Gastroesophageal sphincter (tissue), 4 donors: ENCODE data around the gene RBP5. TPM values are rescaled to one million over a fixed set of nuclear protein-coding genes. Genes with fewer than 3 reads are reported as not detected.

Experiments
- ATAC-seq: fragments of 150-250 bp; one replicate; pipeline ENCODE4 v1.9.1; 2016; ENCODE audit warnings: mild to moderate bottlenecking, moderate library complexity
- H3K27ac ChIP-seq, 4 donors: fragments of 200-600 bp; sonication (generic) in 3 of 4; 1 replicate in 3 of 4; 2 replicates in 1 of 4; pipeline ENCODE4 v1.5.1; 2016 to 2019
- H3K27me3 ChIP-seq: fragments of 200-600 bp; sonication (generic); one replicate; pipeline ENCODE4 v1.5.1; 2019
- H3K36me3 ChIP-seq, 2 donors: fragments of 200-600 bp; sonication (generic); one replicate each; pipeline ENCODE4 v1.5.1; 2019; ENCODE audit warnings: control low read depth in 1 of 2
- H3K4me1 ChIP-seq, 3 donors: fragments of 200-600 bp; sonication (generic); 1 replicate in 2 of 3; 2 replicates in 1 of 3; pipeline ENCODE4 v1.5.1; 2016 to 2019; ENCODE audit warnings: control low read depth in 2 of 3
- H3K4me3 ChIP-seq, 2 donors: fragments of 200-600 bp; sonication (generic); one replicate each; pipeline ENCODE4 v1.5.1; 2019; ENCODE audit warnings: mild to moderate bottlenecking in 1 of 2, moderate library complexity in 1 of 2
- H3K9me3 ChIP-seq, 3 donors: fragments of 200-600 bp; sonication (generic); one replicate each; pipeline ENCODE4 v1.5.1; 2017 to 2019; ENCODE audit warnings: control low read depth in 2 of 3
- EP300 ChIP-seq: sonication (generic); formaldehyde crosslinking; IDR thresholded peaks from one replicate; pipeline ENCODE4 v1.6.1; 2017; ENCODE audit warnings: antibody characterized with exemption, mild to moderate bottlenecking
- POLR2A ChIP-seq, 2 donors: fragments of 450-650 bp; IDR thresholded peaks; one replicate each; pipeline ENCODE4 v1.6.1; 2017; ENCODE audit warnings: antibody characterized with exemption in 2 of 2, mild to moderate bottlenecking in 2 of 2, moderate library complexity in 1 of 2
- POLR2AphosphoS5 ChIP-seq: sonication (generic); formaldehyde crosslinking; IDR thresholded peaks from one replicate; pipeline ENCODE4 v1.6.1; 2017; ENCODE audit warnings: antibody characterized with exemption
- WGBS, 2 donors: methylation state at CpG; one replicate each; pipeline ENCODE4 v1.1.5; 2018; ENCODE audit warnings: low coverage in 1 of 2; 5-methylcytosine and 5-hydroxymethylcytosine counted together
- total RNA-seq, 4 donors: library from RNA; depleted of rRNA; stranded (reverse); fragments of >200 nt; gene quantifications; one replicate each; pipeline ENCODE4 v1.1.0, GENCODE V29; 2016
- TF ChIP-seq, protein P1 (sequence below), 4 experiments: fragments of 200-600 bp in 2 of 4; fragments of 450-650 bp in 2 of 4; sonication (generic) in 1 of 4; IDR thresholded peaks; one replicate each; pipeline ENCODE4 v1.5.1; 2017 to 2019; ENCODE audit warnings: antibody characterized with exemption in 4 of 4, mild to moderate bottlenecking in 2 of 4, moderate library complexity in 2 of 4

The RBP5 gene
- total RNA-seq, 4 donors from 2014 or later = 0.58 to 1.1 TPM; not detected in 2

DNA sequence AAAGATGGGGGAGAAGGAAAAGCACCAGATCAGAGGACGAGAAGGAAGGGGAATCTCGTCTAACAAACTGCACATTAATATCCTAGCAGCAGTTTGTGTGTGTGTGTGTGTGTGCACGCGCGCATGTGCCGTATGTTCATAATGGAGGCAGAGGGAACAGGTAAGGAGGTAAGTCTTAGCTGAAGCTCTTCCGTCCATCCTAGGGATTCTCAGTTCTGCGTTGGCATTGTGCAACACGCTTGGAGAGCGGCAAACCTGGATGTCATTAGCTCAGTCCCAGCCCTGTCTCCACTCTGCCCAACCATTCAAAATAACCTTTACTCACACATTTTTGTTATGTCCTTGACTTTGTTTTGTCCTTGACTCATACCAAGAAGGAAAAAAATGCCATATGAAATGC, 34.8 kb downstream of the RBP5 start:
- Histone ChIP-seq H3K27me3 (no peaks in the 10 kb centered on the region), H3K36me3 (peaks cover 0 to 37% of the 10 kb centered on the region in 2 donors), H3K4me3 (no peak overlapping the region), H3K27ac (peak overlapping the region in 2 of 4 donors; percentile 26 to 29), H3K9me3 (no peaks in the 10 kb centered on the region), H3K4me1 (peaks cover 3 to 53% (median 19%) of the 10 kb centered on the region in 3 donors)
- TF ChIP-seq POLR2A (IDR thresholded peaks at IDR 0.05) (peak; percentile 10 to 27), EP300 (no peak), POLR2AphosphoS5 (peak; percentile 64)
- WGBS, 2 donors = 38 to 68% methylated on average over 4 to 10 of the region's 10 CpGs
- ATAC-seq = no peak

DNA sequence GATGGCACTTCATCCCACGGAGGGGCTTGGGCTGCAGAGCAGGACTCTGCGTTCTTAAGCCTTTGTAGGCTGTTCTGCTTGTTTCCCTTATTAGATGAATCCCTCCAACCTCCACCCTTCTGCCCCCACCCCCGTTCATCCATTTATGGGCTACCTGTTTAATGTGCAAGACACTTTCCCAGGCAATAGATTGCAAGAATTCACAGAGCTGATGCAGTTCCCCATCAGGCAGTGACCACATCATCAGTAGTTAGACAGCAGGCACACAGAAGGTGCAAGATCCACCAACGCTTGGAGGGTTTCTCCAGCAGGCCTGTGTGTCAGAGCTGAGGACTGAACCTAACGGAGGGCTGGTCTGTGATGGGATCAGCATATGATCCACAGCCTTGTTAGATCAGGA, 35.2 kb downstream of the RBP5 start:
- TF ChIP-seq EP300 = no peak
- Histone ChIP-seq H3K9me3 (no peaks in the 10 kb centered on the region), H3K4me1 (peaks cover 3 to 57% (median 19%) of the 10 kb centered on the region in 3 donors), H3K27me3 (no peaks in the 10 kb centered on the region), H3K27ac (peak overlapping the region in 2 of 4 donors; percentile 29 to 81), H3K4me3 (no peak overlapping the region), H3K36me3 (peaks cover 0 to 37% of the 10 kb centered on the region in 2 donors)
- ATAC-seq = no peak
- 60 to 62% methylated on average over 1 to 5 of the region's 5 CpGs for WGBS, 2 donors

DNA sequence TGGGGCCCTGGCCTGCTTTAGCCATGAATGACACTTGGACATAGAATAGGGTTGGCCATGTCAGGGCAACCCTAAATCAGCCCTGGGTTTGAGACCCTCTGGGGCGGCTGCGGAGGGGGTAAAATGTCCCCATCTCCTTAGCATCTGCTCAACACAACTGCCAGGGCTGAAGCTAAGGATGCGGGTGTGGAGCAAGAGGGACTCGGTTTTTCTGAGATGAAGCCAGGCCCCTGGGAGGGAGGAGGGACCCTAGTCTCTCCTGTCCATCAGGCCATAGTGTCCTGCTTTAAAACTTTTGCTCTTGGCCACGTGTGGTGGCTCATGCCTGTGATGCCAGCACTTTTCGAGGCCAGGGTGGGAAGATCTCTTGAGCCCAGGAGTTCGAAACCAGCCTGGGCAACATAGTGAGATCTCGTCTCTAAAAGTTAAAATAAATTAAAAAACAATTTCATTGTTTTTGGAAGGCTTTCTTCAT, 35.7 kb downstream of the RBP5 start:
- Histone ChIP-seq H3K27me3 (no peaks in the 10 kb centered on the region), H3K9me3 (no peaks in the 10 kb centered on the region), H3K27ac (peak overlapping the region; percentile 10 to 91 (median 84)), H3K36me3 (peaks cover 0 to 37% of the 10 kb centered on the region in 2 donors), H3K4me3 (no peak overlapping the region), H3K4me1 (peaks cover 3 to 57% (median 19%) of the 10 kb centered on the region in 3 donors)
- no peak for ATAC-seq
- 76 to 80% methylated on average over 2 to 8 of the region's 8 CpGs for WGBS, 2 donors
- TF ChIP-seq POLR2A (IDR thresholded peaks at IDR 0.05) (no peak), POLR2AphosphoS5 (peak; percentile 4), EP300 (no peak)

DNA sequence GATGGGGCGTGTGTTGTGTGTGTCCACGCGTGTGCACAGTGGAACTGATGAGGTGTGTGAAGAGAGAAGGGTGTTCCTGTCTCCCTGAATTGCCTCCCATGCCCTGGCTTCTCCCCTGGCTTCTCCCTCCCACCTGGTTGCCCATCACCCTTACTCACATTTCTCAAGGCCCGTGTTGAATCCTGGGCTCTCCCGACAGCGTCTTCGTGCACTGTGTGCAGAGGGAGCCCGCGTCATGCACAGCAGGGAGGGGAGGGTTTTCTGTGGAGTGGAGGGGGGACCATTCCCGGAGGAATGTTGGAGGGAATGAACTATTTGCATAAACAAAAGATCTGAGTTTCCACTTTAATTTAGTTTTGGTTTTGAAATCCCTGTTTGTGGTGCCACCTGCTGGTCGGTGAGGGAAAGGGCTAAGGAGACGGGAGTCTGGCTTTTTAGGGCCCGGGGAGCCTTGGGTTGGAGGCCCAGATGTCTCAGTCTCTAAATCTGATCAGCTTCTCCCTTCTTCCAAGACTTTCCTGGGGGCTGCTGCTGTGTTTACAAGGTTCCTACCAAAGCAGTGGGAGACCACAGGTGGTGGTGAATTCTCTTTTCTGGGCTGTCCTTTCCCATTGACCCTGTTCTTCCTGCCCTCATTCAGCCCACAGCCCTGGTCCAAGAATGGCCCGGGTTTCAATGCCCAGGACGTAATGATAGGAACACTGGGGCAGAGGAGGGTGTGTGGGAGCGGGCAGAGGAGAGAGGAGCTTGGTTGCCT, 36.3 kb downstream of the RBP5 start, which contains the start of gene C1R:
TSS of gene C1R (minus strand) at position 217 of the 757 bp plus-strand sequence. CDS start at position 160, 57 bp downstream.
- ATAC-seq = peak; percentile 92
- TF ChIP-seq, protein P1, sequence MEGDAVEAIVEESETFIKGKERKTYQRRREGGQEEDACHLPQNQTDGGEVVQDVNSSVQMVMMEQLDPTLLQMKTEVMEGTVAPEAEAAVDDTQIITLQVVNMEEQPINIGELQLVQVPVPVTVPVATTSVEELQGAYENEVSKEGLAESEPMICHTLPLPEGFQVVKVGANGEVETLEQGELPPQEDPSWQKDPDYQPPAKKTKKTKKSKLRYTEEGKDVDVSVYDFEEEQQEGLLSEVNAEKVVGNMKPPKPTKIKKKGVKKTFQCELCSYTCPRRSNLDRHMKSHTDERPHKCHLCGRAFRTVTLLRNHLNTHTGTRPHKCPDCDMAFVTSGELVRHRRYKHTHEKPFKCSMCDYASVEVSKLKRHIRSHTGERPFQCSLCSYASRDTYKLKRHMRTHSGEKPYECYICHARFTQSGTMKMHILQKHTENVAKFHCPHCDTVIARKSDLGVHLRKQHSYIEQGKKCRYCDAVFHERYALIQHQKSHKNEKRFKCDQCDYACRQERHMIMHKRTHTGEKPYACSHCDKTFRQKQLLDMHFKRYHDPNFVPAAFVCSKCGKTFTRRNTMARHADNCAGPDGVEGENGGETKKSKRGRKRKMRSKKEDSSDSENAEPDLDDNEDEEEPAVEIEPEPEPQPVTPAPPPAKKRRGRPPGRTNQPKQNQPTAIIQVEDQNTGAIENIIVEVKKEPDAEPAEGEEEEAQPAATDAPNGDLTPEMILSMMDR (IDR thresholded peaks at IDR 0.05) = peak in 3 of 4 experiments; percentile 90 to 95 (median 95)
- TF ChIP-seq POLR2A (IDR thresholded peaks at IDR 0.05) = peak; percentile 53 to 64
- no peak for TF ChIP-seq EP300
- TF ChIP-seq POLR2AphosphoS5 = peak; percentile 96
- Histone ChIP-seq H3K4me3 (peak within 1 kb of the TSS; percentile 59 to 63), H3K36me3 (peaks cover 0 to 37% of the 10 kb centered on the region in 2 donors), H3K4me1 (peaks cover 3 to 57% (median 19%) of the 10 kb centered on the region in 3 donors), H3K27me3 (no peaks in the 10 kb centered on the region), H3K9me3 (no peaks in the 10 kb centered on the region), H3K27ac (peak within 1 kb of the TSS; percentile 81 to 91 (median 85))
- WGBS, 2 donors = 0 to 23% methylated on average over 1 to 8 of the region's 16 CpGs

DNA sequence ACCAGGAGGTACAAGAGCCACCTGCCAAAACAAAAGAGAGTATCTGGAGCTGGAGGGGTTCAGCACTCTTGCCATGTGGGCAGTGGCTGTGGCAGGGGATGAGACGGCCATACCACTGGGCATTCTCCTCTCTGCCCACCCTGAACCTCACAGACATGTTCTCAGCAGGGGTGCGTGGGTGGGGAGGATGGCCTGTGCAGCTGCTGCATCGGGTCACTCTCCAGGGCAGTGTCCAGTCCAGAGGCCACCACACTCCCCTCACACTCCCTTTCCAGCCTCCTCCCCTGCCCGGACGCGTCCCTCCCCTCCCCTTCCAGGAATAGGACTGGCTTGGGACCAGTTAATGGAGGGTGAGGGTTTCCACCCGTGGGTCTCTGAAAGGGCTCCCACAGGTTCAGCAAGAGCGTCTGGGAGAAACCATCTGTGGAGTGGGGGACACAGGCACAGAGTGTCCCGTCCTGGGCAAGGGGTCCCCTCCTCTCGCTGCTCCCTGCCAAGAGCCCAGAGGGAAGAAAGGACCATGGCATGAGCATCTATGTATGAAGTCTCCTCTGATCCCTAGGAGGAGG, 36.9 kb downstream of the RBP5 start:
- Histone ChIP-seq H3K4me3 (peak overlapping the region; percentile 59 to 63), H3K27me3 (no peaks in the 10 kb centered on the region), H3K4me1 (peaks cover 3 to 57% (median 19%) of the 10 kb centered on the region in 3 donors), H3K36me3 (peaks cover 0 to 38% of the 10 kb centered on the region in 2 donors), H3K27ac (peak overlapping the region; percentile 81 to 91 (median 85)), H3K9me3 (no peaks in the 10 kb centered on the region)
- WGBS, 2 donors = 17 to 26% methylated on average over 1 to 4 of the region's 10 CpGs
- ATAC-seq = peak; percentile 61
- TF ChIP-seq POLR2AphosphoS5 (peak; percentile 83), EP300 (no peak), POLR2A (IDR thresholded peaks at IDR 0.05) (no peak)
- TF ChIP-seq, protein P1 (IDR thresholded peaks at IDR 0.05) = no peak

DNA sequence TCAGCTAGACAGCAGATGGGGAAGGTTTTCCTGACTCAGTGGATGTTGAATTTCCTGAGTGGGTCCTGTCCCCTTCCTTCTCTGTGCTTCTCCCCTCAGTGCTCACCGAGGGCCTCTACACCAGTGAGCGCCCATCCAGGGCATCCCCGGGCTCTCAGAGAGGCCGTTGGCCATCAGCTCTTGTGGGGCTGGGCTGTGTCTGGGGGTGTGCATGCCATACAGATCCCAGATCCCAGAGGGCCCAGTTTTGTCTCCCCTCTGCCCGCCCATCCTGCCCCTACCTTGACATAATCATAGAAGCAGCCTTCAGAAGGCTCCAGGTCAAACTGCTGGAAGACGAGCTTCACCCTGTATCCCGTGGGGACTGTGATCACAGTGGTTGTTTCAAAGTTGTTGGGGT, 37.5 kb downstream of the RBP5 start:
- Histone ChIP-seq H3K27ac (peak overlapping the region; percentile 81 to 91 (median 85)), H3K4me1 (peaks cover 3 to 57% (median 19%) of the 10 kb centered on the region in 3 donors), H3K27me3 (no peaks in the 10 kb centered on the region), H3K9me3 (no peaks in the 10 kb centered on the region), H3K4me3 (peak overlapping the region; percentile 59 to 63), H3K36me3 (peaks cover 0 to 40% of the 10 kb centered on the region in 2 donors)
- ATAC-seq = no peak
- TF ChIP-seq EP300 (no peak), POLR2AphosphoS5 (no peak), POLR2A (IDR thresholded peaks at IDR 0.05) (no peak)
- TF ChIP-seq, protein P1 (IDR thresholded peaks at IDR 0.05) = no peak
- WGBS, 2 donors = no CpG with 5 or more reads among the region's 7 CpGs
